ENCODE data around the gene LRRC8A.

The LRRC8A gene

DNA sequence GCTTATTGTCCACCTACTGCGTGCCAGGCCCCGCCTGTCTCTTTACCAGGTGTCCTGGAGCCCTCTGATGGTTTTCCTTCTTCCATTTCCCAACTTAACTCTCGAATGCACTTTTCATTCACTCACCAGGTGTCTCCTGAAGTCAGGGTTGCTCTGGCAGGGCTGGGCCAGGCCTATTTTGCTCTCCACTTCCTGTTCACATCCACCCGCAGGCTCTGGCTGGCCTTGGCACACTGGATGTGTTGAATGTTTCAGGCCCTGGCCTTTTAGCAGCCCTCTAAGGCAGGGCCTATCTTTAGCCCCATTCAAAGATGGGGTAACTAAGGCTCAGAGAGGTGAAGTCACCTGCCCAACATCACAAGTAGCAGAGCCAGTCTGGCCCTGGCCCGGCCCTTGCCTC is 16.4 kb downstream of the LRRC8A start:
- H3K4me3 ChIP-seq (replicated peaks; ENCODE audit: low read depth, low read length): no peak overlapping the region
- no peak for DNase-seq (ENCODE audit: low read depth)
- TF ChIP-seq, protein P1, sequence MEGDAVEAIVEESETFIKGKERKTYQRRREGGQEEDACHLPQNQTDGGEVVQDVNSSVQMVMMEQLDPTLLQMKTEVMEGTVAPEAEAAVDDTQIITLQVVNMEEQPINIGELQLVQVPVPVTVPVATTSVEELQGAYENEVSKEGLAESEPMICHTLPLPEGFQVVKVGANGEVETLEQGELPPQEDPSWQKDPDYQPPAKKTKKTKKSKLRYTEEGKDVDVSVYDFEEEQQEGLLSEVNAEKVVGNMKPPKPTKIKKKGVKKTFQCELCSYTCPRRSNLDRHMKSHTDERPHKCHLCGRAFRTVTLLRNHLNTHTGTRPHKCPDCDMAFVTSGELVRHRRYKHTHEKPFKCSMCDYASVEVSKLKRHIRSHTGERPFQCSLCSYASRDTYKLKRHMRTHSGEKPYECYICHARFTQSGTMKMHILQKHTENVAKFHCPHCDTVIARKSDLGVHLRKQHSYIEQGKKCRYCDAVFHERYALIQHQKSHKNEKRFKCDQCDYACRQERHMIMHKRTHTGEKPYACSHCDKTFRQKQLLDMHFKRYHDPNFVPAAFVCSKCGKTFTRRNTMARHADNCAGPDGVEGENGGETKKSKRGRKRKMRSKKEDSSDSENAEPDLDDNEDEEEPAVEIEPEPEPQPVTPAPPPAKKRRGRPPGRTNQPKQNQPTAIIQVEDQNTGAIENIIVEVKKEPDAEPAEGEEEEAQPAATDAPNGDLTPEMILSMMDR (IDR thresholded peaks at IDR 0.05; ENCODE audit: low read length, missing control alignments): no peak

DNA sequence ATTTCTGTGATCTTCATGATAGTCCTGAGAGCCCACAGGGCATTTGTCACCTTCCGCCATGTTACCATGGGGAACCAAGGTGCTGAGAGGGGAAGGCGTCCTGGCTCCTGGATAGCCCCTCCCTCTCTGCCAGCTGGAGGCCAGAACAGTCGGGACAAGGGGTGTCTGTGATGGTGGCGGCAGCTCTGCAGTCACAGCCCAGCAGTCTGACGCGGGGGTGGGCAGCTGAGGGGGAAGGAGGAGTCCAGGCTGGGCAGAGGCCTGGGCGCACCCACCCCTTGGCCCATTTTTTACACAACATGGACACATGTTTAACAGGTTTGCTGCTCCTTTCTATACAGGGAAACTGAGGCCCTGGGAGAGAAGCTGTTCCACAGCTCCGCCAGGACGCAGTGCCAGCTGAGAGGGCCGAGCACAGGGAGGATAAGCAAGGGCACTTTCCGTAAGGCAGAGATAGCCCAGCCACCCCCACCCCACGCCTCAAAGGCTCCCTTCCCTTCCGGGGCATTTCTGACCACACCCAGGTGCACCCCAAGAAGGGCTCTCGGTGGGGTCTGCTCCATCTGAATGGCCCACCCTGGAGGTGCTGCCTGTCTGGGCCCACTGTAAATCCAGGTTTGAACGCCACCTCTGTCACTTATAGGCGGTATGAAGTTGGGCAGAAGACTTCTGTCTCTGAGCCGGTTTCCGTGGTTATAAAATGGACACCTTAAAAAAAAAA is 17.1 kb downstream of the LRRC8A start:
- DNase-seq (ENCODE audit: low read depth): no peak
- TF ChIP-seq, protein P1 (IDR thresholded peaks at IDR 0.05; ENCODE audit: low read length, missing control alignments): no peak
- no peak overlapping the region for H3K4me3 ChIP-seq (replicated peaks; ENCODE audit: low read depth, low read length)

DNA sequence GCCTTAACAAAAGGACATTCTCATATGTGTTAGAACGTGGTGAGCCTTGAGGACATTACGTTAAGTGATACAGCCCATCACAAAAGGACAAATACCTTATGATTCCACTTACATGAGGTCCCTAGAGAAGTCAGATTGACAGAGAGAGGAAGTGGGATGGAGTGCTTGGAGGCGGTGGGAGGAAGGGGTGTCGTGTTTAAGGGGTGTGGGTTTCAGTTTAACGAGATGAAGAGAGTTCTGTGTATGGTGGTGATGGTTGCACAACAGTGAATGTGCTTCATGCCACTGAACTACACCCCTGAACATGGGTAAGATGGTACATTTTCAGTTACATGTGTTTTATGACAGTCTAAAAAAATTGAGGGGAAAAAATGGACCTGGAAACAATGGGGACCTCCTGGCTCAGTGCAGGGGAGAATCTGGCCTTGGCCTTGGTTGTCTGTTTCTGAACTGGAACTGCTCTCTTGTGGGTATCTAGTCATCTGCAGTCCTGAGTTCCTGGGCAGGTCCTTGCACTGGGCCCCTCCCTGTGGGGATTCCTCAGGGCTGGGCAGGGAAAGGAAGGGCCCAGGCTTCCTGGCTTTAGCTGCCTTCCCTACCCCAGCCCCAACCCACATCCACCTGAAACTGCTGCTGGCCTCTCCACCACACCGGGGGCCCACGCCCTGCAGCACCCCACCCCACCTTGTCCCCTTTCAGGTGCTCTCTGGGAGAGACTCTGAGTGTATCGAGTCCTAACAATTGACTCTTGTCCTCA is 17.8 kb downstream of the LRRC8A start:
- TF ChIP-seq, protein P1 (IDR thresholded peaks at IDR 0.05; ENCODE audit: low read length, missing control alignments): no peak
- no peak overlapping the region for H3K4me3 ChIP-seq (replicated peaks; ENCODE audit: low read depth, low read length)
- no peak for DNase-seq (ENCODE audit: low read depth)

DNA sequence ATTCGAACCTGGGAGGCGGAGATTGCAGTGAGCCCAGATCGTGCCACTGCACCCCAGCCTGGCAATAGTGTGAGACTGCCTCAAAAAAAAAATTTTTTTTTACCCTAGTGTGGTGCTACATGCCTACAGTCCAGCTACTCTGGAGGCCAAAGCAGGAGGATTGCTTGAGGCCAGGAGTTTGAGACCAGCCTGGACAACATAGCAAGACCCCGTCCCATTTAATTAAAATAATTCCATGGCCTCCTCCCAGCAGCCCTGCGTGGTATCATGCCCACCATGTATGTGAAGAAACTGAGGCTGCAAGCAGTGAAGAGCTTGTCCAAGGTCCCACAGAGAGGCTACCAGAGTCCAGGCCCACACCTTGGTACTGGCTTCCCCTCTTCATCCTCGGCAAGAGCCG is 19.4 kb downstream of the LRRC8A start:
- DNase-seq (ENCODE audit: low read depth): no peak
- TF ChIP-seq, protein P1 (IDR thresholded peaks at IDR 0.05; ENCODE audit: low read length, missing control alignments): no peak
- H3K4me3 ChIP-seq (replicated peaks; ENCODE audit: low read depth, low read length): no peak overlapping the region

DNA sequence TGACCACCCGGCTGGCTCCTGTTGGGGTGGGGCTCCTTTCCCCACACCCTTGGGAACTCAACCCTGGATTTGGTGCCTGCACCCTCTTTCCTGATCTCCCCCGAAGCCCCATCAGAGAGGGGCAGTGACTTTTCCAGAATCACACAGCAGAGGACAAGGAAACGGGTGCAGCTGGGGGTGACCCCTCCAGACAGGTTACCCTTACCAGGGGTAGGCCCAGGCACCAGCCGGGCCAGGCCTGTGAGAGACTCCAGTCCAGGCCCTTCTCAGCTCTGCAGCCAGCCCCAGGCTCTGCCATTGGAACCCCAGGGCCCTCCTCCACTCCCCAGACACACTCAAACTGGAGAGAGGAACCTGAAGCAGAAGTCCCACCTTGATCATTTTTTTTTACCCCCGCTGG is 19.9 kb downstream of the LRRC8A start:
- H3K4me3 ChIP-seq (replicated peaks; ENCODE audit: low read depth, low read length): no peak overlapping the region
- no peak for DNase-seq (ENCODE audit: low read depth)
- TF ChIP-seq, protein P1 (IDR thresholded peaks at IDR 0.05; ENCODE audit: low read length, missing control alignments): no peak

DNA sequence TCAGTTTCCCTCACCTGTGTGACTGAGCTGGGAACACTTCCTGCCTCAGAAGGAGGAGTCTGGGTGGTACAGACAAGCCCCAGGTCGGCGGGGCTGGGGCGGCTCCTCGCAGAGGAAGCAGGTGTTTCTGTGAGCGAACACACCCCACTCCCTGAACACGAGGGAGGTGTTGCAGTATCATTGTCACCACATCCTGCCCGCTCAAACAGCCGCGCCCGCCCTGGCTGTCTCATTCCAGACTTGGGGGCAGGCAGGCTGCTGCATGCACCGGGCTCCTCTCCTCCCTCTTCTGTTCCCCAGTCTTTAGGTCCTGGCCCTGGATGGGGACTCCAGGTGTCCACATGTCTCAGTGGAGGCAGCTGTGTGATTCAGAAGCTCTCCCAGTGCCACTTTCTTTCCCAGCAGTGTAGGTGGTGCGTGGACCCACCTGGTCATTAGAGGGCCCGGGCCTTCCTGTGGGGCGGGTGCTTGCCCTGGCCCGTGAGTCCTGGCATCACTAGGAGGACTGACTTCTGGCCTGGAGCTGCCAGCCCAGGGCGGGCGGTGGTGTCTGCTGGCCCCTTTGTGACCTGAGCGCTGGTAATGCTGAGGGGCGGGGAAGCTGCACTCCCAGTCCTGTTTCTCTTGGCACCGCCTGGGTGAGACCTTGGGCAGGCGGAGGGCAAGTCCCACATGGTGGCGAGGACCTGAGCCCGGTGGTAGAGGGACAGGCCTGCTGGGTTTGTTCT is 20.6 kb downstream of the LRRC8A start:
- no peak for DNase-seq (ENCODE audit: low read depth)
- H3K4me3 ChIP-seq (replicated peaks; ENCODE audit: low read depth, low read length): no peak overlapping the region

More for the DNA sequence above, 20.6 kb downstream of the LRRC8A start:
- TF ChIP-seq, protein P1 (IDR thresholded peaks at IDR 0.05; ENCODE audit: low read length, missing control alignments): no peak

Data from fibroblast of pulmonary artery (primary cell).